NCI-H774 (cell line): ENCODE results near the gene ZNF48.

Experiments used
- DNase-seq: peaks from one replicate; lab custom pipeline; 2025; lab: John Stamatoyannopoulos, UW

ZNF48 gene

DNA sequence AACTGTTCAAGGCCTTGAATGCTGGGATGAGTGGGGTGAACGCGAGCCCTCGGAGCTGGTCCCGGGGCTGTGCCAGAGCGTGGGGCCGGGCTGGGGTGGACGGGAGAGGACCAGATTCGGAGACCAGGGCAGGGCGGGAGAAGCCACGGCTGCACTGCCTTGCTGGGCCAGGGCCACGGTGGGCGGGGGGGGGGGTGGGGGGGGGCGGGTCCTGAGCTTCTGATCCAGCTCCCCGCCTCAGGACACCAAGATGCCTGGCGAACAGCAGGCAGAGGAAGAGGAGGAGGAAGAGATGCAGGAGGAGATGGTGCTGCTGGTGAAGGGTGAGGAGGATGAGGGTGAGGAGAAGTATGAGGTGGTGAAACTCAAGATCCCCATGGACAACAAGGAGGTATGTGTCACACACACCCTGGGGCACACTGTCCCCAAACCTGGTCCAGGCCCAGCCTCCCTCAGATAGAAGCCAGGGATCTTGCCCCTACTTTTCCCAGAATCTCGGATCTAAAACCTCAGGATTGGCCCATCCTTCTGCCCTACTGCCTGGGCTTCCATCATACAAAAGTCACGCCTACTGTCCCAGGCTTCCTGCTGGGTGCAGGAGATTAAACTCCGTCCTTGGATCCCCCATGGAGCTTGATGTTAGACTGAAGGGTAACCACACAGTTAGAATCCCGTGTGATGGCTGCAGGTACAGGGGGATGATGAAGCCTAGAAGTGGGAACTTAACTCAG lies 12.7 kb downstream of the ZNF48 start:
- DNase-seq, result no peak

DNA sequence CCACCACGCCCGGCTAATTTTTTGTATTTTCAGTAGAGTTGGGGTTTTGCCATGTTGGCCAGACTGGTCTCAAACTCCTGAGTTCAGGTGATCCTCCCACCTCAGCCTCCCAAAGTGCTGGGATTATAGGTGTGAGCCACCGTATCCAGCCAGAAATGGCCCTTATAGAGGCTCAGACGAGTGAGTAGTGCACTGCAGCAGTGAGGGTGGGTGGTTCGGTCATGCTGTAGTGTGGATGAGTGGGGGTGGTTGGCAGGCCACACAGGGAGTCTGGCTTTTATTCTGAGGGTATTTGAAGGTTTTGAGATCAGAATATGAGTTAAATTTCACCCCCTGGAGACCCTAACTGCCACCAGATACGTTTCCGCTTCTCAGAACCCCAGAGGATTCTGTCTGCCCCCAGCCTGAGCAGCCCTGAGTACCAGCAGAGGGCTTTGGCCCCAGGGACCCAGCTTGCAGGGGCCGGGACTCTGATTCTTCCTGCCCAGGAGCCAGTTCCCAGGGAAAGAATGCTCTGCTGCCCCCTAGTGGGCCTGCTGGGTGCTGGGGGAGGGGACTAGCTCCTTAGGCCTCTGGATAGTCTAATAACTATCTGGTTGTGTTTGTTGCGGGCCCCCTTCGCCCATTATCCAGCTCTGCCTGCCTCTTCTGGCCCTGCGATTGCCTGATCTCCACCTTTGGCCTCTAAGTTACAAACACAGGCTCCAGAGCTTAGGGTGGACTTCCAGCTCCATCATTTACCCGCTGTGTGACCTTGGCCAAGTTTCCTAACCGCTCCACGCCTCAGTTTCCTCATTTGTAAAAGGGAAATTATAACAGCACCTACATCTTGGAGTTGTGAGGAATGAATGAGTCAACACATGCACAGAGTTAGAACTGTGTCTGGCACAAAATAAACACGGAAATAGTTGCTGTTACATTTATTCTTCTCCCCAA lies 14.2 kb downstream of the ZNF48 start:
- peak; percentile 67 for DNase-seq

DNA sequence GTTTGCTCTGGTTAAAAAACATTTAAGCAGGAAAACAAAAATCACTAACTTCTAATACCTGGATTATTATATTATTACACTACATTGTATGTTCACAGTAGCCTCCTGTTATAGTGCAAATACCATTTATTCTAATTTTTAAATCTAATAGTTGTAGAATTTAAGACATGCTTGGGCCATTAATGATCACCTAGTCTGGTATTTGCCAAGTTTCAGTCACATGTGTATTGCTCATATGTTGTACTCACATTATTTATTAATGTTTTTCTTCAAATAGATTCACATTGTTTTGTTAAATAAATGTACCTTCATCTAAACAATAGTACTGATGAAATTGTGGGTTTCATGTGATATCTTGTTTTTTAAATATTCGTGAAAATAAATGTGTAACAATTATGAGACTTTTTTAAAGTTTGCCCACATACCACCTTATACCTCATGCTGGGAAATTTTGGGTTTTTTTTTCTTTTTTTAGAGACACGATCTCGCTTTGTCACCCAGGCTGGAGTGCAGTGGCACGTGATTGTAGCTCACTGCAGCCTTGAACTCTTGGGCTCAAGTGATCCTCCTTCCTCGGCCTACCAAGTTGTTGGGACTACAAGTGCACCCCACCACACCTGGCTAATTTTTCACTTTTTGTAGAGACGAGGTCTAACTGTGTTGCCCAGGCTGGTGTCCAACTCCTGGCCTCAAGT lies 18.0 kb downstream of the ZNF48 start:
- no peak for DNase-seq

DNA sequence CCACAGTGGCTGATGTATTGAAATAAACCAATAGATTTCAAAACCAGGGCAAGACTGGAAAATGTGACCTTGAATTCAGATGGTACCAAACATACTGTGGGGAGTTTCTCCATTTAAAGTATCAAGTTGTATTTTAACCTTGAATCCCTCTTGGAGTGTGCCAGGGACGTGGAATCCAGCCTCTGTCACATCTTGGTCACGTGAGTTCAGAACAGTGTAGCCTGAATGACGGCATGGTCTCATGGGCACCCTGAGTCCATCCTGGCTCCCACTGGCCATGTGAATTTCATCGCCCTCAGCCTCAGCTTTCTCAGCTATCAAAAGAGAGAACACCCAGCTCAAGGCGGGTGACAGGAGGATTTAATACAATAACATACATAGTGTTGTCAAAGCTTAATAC lies 18.9 kb downstream of the ZNF48 start:
- no peak for DNase-seq

DNA sequence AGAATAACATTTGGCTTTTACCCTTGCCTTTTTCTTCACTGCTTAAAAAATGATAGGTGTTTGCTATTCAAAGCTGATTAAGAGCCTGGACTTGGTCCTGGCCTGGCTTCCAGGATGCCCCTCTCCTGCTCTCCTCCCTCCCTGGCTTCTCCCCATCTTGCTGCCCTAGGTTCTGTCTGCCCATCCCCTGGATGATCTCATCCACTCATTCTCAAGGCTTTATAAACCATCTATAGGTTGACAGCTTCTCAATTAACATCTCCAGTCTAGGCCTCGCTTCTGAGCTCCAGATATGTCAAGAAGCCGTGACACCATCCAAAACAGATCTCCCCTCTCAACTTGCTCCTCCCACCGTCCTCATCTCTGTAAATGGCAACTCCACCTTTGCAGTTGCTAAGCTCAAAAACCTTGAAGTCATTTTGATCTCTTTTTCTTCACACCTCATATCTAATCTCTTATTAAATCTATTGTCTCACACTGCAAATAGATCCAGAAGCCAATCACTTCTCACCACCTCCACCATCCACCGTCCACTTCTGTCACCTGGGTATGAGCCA lies 20.9 kb downstream of the ZNF48 start:
- DNase-seq, result no peak

DNA sequence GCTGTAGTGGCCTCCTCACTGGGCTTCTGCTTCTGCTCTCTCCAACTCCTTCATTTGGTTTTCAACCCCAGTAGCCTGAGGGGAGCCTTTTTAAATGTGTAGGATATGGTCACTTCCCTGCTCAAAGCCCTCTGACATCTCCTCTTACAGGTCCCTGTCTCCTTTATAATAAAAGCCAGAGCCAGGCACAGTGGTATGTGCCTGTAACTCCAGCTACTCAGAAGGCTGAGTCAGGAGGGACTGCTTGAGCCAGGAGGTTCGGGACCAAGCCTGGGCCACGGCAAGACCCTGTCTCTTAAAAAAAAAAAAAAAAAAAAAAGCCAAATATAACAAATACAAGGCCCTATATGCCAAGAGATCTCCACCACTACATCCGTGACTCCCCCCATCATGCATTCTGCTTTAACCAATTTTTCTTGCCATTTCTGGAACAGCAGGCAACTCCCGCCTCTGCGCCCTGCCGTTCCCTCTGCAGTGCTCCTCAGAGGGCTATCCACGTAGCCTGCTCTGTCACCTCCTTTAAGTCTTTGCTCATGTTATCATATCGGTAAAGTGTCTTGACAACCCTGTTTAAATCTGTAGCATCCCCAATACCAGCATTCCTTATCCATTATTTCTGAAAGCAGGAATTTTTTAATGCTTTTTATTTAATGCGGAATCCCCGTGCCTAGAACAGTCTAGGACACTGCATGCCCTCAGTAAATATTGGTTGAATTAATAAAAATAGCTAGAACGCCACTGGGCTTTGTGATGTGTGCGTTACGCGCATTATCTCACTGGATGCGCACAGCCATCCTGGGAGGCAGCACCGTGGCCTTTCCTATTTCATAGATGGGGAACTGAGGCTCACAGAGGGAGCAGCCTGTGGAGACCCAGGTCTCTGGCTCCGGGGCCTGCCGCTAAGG lies 21.7 kb downstream of the ZNF48 start:
- no peak for DNase-seq

DNA sequence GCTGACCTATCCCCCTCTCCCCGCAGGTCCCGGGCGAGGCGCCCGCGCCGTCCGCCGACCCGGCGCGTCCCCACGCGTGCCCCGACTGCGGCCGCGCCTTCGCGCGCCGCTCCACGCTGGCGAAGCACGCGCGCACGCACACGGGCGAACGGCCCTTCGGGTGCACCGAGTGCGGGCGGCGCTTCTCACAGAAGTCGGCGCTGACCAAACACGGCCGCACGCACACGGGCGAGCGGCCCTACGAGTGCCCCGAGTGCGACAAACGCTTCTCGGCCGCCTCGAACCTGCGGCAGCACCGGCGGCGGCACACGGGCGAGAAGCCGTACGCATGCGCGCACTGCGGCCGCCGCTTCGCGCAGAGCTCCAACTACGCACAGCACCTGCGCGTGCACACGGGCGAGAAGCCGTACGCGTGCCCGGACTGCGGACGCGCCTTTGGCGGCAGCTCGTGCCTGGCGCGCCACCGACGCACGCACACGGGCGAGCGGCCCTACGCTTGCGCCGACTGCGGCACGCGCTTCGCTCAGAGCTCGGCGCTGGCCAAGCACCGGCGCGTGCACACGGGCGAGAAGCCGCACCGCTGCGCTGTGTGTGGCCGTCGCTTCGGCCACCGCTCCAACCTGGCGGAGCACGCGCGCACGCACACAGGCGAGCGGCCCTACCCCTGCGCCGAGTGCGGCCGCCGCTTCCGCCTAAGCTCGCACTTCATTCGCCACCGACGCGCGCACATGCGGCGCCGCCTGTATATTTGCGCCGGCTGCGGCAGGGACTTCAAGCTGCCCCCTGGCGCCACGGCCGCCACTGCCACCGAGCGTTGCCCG lies 22.5 kb downstream of the ZNF48 start:
- DNase-seq, result peak; percentile 96

DNA sequence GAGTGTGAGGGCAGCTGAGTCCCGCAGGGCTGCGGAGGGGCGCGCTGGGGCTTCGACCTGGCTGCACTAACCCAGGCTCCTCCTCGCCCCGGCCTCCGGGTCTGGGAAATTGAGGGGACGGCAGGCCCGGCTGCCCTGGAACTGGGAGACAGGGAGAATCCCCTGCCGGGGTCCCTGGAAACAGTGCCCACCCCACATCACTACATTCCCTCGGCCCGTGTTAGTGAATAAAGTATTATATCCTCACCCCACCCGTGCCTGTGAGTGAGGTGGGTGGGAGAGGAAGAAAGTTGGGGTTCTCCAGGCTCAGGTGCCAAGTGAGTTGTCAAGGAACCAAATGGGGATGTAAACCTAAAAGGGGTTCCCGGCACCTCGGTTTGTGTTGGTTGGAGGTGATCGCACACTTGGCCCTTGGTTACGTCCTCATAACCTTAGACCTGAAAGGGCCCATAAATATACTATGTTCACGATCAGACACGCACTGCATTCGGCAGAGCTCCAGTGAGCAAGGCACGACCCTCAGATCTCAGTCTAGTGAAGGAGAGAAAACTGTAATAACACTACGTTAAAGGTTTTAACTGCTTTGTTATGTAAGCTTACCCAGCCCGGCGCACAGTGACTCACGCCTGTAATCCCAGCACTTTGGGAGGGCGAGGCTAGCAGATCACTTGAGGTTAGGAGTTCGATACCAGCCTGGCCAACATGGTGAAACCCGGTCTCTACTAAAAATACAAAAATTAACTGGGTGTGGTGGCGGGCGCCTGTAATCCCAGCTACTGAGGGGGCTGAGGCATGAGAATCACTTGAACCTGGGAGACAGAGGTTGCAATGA lies 23.3 kb downstream of the ZNF48 start:
- no peak for DNase-seq

DNA sequence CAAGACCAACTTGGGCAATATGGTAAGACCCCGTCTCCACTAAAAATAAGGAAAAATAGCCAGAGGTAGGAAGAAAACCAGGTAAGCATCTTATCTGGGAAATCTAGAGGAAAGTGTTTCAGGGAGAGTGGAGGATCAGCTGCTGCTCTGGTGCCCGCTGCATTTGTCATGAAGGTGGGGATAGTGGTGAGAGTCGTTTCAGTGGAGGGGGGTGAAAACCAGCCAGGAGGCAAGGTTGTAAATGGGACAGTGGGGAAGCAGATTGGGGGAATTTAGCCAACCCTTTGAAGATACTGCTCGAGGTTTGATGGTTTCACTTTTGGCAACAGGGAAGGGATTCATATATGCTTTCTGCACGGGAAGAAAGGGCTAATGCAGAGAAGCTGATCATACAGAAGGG lies 25.8 kb downstream of the ZNF48 start:
- no peak for DNase-seq

DNA sequence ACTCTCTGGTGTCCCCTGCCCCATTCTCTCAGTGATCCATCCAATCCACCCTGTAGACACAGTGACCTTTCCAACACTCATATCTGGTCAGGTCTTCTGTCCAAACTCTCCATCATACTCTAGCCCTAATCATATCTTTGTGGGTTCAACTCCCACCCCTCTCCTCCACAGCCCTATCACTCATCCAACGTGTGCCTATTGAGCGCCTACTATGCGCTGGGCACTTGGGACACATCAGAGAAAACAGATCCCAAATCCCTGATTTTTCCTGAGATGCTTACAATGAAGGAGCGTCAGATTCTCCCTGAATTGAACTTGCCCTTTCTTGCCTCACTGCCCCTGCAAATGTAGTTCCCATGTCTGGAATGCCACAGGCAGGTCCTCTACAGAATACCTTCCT lies 32.8 kb downstream of the ZNF48 start:
- no peak for DNase-seq

DNA sequence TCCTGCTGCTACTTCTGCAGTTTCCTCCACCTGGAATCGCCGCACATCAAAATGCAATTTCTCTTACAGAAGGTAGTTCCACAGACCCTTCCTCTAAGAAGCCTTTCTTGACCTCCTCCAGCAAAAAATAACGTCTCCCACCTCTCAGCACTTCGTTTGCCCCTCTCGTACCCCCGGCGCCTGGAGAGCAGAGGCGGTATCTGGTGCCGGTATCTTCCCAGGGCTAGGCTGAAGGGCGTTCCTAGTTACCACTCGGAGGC lies 34.1 kb downstream of the ZNF48 start:
- DNase-seq, result no peak

DNA sequence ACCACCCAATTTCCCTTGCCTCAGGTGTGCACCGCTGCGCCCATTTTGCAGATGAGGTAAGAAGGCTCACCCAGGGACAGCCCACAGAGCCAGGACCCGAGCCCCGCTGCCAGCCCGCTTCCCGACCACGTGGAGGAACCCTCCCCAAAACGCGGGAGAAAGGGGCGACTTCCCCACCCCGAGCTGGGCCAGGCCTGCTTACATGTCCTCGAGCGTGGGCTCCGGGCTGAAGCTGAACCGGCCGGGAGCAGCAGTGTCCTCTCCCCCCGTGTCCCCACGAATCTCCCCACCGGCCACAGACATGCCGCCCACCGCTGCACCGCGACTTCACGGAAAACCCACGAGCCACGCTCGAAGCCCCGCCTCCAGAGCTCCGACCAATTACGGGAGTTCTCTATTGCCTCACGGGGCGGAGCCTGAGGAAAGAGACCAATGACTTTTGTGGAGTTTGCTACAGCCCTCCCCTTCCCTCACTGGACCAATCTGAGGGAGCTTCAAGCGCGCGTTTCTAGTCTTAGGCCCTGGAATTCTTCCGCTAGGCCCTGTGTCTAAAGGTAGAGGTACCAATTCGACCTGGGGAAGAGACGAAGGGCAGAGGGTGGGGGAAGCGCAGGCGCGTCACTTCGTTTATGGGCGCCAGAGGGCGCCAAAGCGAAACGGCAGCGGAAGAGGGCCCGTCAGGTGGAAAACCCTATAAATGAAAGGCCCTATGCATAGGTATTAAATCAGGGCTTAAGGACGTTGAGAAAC lies 34.6 kb downstream of the ZNF48 start, which contains the start of gene DCTPP1:
TSS of gene DCTPP1 (minus strand) at position 353 of the 750 bp plus-strand sequence. CDS start at position 303, 50 bp downstream.
- peak; percentile 99 for DNase-seq

DNA sequence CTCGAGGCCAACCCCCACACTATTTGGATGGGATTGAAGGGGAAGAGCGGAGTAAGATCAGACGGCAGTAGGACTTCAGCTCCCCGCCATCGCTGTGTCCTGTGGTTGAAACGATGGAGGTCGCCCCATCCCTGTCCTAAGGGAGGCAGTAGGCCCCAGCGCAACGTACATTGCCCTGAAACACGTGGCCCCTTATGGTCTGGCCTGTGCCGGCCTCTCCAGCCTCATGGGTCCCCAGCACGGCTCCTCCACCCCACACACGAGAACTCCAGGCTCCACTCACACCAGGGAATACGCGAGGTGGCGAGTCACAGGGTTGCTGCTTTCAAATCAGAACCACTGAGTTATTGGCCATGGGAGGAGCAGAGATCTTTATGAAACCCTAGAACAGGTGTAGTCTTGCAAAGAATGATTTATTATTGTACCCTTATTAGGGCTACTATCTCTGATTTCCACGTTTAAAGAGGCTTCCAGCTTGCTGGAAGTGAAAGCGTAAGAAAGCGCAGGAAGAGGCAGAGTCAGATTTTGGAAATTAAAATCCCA lies 35.3 kb downstream of the ZNF48 start:
- DNase-seq, result no peak

DNA sequence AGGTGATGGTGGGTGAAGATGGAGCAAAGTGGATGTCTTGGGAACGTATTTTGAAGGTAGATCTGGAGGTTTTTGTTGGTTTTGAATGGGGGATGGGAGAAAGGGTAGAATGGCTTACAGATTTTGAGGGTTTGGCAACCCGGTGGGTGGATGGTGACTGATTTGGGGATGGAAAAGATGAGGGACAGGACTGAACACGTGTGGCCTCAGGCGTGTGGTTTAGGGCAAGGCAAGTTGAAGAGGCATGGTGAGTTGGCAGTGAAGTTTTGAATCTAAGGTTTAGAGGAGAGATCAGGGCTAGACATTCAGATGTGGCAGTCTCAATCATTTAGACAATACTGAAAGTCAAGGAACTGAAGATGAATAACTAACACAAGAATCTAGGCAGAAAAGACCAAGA lies 39.6 kb downstream of the ZNF48 start:
- DNase-seq, result no peak

DNA sequence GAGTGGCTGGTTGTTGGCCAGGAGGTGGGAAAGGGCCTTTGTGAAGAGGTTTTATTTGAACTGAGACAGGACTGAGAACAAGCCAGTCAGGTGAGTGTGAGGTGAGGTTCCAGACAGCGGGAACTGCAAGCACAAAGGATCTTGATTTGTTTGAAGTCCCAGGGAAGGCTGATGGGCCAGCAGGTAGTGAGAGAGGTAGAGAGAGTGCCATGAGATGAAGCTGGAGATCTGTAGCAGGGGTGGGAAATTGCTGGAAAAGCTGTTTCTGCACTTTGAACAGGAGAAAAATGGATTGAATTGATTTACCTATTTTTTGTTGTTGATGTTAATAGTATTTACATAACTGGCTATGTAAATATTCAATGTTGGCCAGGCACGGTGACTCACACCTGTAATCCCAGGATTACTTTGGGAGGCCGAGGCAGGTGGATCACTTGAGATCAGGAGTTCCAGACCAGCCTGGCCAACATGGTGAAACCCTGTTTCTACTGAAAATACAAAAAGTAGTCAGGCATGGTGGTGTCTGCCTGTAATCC lies 42.4 kb downstream of the ZNF48 start:
- DNase-seq, result peak; percentile 78

DNA sequence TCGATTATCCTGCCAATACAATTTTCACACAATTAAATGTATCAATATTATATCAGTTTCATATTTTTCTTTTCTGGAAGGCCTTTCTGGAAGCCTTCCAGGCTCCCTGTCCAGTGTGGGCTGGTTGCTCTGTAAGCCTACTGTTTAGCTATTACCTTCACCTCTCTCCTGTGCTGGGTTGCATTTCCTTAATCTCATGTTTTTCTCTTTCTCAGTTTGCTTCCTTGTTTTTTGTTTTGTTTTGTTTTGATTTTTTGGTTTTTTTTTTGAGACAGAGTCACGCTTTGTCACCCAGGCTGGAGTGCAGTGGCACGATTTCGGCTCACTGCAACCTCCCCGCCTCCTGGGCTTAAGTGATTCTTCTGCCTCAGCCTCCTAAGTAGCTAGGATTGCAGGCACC lies 43.6 kb downstream of the ZNF48 start:
- no peak for DNase-seq

DNA sequence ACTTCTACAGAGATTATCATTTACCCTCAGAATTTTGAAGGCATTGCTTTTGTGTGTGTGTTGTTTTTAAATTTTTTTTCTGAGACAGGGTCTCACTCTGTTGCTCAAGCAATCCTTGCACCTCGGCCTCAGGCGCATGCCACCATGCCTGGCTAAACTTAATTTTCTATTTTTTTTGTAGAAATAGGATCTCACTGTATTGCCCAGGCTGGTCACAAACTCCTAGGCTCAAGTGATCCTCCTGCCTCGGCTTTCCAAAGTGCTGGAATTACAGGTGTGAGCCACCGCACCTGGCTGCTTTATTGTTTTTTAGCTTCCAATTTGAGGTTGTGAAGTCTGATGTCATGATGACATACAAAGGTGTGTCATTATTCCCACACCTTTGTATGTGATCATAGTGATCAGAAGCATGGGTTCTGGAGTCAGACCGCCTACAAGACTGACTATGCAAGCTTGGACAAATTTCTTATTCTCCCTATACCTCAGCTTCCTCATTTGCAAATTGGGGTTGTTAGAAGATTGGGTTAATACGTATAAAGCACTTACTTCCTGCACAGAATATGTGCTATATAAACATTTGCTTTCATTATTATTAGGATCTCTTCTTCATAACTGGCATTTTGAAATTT lies 44.6 kb downstream of the ZNF48 start:
- DNase-seq, result no peak

DNA sequence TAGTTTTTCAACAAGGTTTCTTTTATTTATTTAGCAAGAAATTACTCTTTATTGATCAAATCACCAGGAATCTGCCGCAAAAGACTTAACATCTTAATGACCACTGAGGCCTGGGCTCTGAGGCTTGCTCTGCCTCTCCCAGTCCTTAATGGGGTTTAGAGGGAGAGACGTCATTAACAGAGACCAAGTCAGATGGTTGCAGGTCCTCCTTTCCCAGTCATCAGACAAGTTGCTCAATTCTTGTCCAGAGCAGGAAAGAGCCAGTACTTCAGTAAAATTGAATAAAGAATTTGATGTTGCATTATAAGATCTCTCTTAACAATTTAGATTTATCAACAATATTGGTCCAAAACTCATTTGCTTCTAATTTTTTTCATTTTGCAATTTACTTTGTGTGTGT lies 48.4 kb downstream of the ZNF48 start:
- DNase-seq, result no peak
